ENCODE measurements around the gene CHRNG. TPM values are rescaled to one million over a fixed set of nuclear protein-coding genes. Genes with fewer than 3 reads are reported as not detected.

The CHRNG gene
- total and polyA plus RNA-seq, 7 experiments from 2014 or later: 0.10 to 0.26 TPM; not detected in 5

- intact Hi-C loops (cut with micrococcal nuclease): no loop called here
- no peak for DNase-seq
- Histone ChIP-seq H3K27me3 (ENCODE audit: control insufficient read depth in 2 of 2, insufficient read depth in 2 of 2, low read length in 2 of 2) (no peaks in the 10 kb centered on the region), H3K27ac (ENCODE audit: low read depth, low read length) (no peak overlapping the region), H3K9me3 (ENCODE audit: control insufficient read depth in 2 of 3, low read length in 3 of 3) (peaks cover 0 to 4% (median 0%) of the 10 kb centered on the region in 3 experiments), H3K4me1 (ENCODE audit: control insufficient read depth in 2 of 2, insufficient read depth in 2 of 2, low read length in 2 of 2) (no peaks in the 10 kb centered on the region), H3K36me3 (ENCODE audit: control insufficient read depth in 2 of 3, insufficient read depth in 3 of 3, low read length in 3 of 3) (peaks cover 9 to 68% (median 15%) of the 10 kb centered on the region in 3 experiments), H3K4me3 (ENCODE audit: low read length) (no peak overlapping the region)
- Mint-ChIP-seq H3K27me3 (no peaks in the 10 kb centered on the region), H3K36me3 (peaks cover 30 to 79% (median 56%) of the 10 kb centered on the region in 5 donors), H3K4me3 (no peak overlapping the region), H3K9me3 (peaks cover 0 to 15% (median 0%) of the 10 kb centered on the region in 11 donors), H3K27ac (no peak overlapping the region), H3K4me1 (peaks cover 0 to 15% (median 0%) of the 10 kb centered on the region in 7 donors)
- POLR2A ChIA-PET: no interaction called here
- CTCF ChIA-PET: no interaction called here
- no peak for ATAC-seq
Measured at GRCh38 chr2:232578626-232579025, 39.1 kb downstream of the CHRNG start.

GRCh38 chr2:232580648-232580981 lies 41.1 kb downstream of the CHRNG start:
- H3K27me3 Mint-ChIP-seq: no peaks in the 10 kb centered on the region
- Histone ChIP-seq H3K36me3 (ENCODE audit: control insufficient read depth in 2 of 3, insufficient read depth in 3 of 3, low read length in 3 of 3) (peaks cover 0 to 58% (median 11%) of the 10 kb centered on the region in 3 experiments), H3K27me3 (ENCODE audit: control insufficient read depth in 2 of 2, insufficient read depth in 2 of 2, low read length in 2 of 2) (no peaks in the 10 kb centered on the region), H3K4me3 (ENCODE audit: low read length) (no peak overlapping the region), H3K9me3 (ENCODE audit: control insufficient read depth in 2 of 3, low read length in 3 of 3) (peaks cover 0 to 4% (median 0%) of the 10 kb centered on the region in 3 experiments), H3K4me1 (ENCODE audit: control insufficient read depth in 2 of 2, insufficient read depth in 2 of 2, low read length in 2 of 2) (no peaks in the 10 kb centered on the region), H3K27ac (ENCODE audit: low read depth, low read length) (no peak overlapping the region)
- no peak overlapping the region for H3K27ac Mint-ChIP-seq
- CTCF ChIA-PET: no interaction called here
- DNase-seq (no peak), ATAC-seq (no peak)
- H3K4me1 Mint-ChIP-seq: peaks cover 0 to 15% (median 0%) of the 10 kb centered on the region in 7 donors
- H3K36me3 Mint-ChIP-seq: peaks cover 23 to 77% (median 55%) of the 10 kb centered on the region in 5 donors
- peaks cover 0 to 21% (median 0%) of the 10 kb centered on the region in 11 donors for H3K9me3 Mint-ChIP-seq
- intact Hi-C loops (cut with micrococcal nuclease): no loop called here
- H3K4me3 Mint-ChIP-seq: no peak overlapping the region
- POLR2A ChIA-PET: no interaction called here

GRCh38 chr2:232581725-232582124 lies 42.2 kb downstream of the CHRNG start:
- H3K36me3 Mint-ChIP-seq: peaks cover 23 to 77% (median 55%) of the 10 kb centered on the region in 5 donors
- intact Hi-C loops (cut with micrococcal nuclease): no loop called here
- peak overlapping the region in 1 of 9 donors; percentile 4 for H3K27ac Mint-ChIP-seq
- Histone ChIP-seq H3K27me3 (ENCODE audit: control insufficient read depth in 2 of 2, insufficient read depth in 2 of 2, low read length in 2 of 2) (no peaks in the 10 kb centered on the region), H3K4me1 (ENCODE audit: control insufficient read depth in 2 of 2, insufficient read depth in 2 of 2, low read length in 2 of 2) (no peaks in the 10 kb centered on the region), H3K27ac (ENCODE audit: low read depth, low read length) (no peak overlapping the region), H3K36me3 (ENCODE audit: control insufficient read depth in 2 of 3, insufficient read depth in 3 of 3, low read length in 3 of 3) (peaks cover 0 to 58% (median 11%) of the 10 kb centered on the region in 3 experiments), H3K9me3 (ENCODE audit: control insufficient read depth in 2 of 3, low read length in 3 of 3) (peaks cover 0 to 4% (median 0%) of the 10 kb centered on the region in 3 experiments), H3K4me3 (ENCODE audit: low read length) (no peak overlapping the region)
- DNase-seq (no peak), ATAC-seq (no peak)
- CTCF ChIA-PET: no interaction called here
- no peaks in the 10 kb centered on the region for H3K27me3 Mint-ChIP-seq
- POLR2A ChIA-PET: no interaction called here
- H3K9me3 Mint-ChIP-seq: peaks cover 0 to 21% (median 0%) of the 10 kb centered on the region in 11 donors
- H3K4me1 Mint-ChIP-seq: peaks cover 0 to 15% (median 0%) of the 10 kb centered on the region in 7 donors
- no peak overlapping the region for H3K4me3 Mint-ChIP-seq

- Mint-ChIP-seq H3K4me1 (peaks cover 0 to 15% (median 0%) of the 10 kb centered on the region in 7 donors), H3K27me3 (no peaks in the 10 kb centered on the region), H3K9me3 (peaks cover 0 to 21% (median 0%) of the 10 kb centered on the region in 11 donors), H3K4me3 (no peak overlapping the region), H3K36me3 (peaks cover 17 to 60% (median 40%) of the 10 kb centered on the region in 5 donors), H3K27ac (no peak overlapping the region)
- ATAC-seq: no peak
- POLR2A ChIA-PET: no interaction called here
- no peak for DNase-seq
- Histone ChIP-seq H3K9me3 (ENCODE audit: control insufficient read depth in 2 of 3, low read length in 3 of 3) (peaks cover 0 to 4% (median 0%) of the 10 kb centered on the region in 3 experiments), H3K27ac (ENCODE audit: low read depth, low read length) (no peak overlapping the region), H3K36me3 (ENCODE audit: control insufficient read depth in 2 of 3, insufficient read depth in 3 of 3, low read length in 3 of 3) (peaks cover 0 to 51% (median 11%) of the 10 kb centered on the region in 3 experiments), H3K4me1 (ENCODE audit: control insufficient read depth in 2 of 2, insufficient read depth in 2 of 2, low read length in 2 of 2) (no peaks in the 10 kb centered on the region), H3K27me3 (ENCODE audit: control insufficient read depth in 2 of 2, insufficient read depth in 2 of 2, low read length in 2 of 2) (no peaks in the 10 kb centered on the region), H3K4me3 (ENCODE audit: low read length) (no peak overlapping the region)
- intact Hi-C loops (cut with micrococcal nuclease): no loop called here
- CTCF ChIA-PET: no interaction called here
Measured at GRCh38 chr2:232584238-232584637, 44.7 kb downstream of the CHRNG start.

- Mint-ChIP-seq H3K36me3 (peaks cover 6 to 39% (median 22%) of the 10 kb centered on the region in 5 donors), H3K27me3 (no peaks in the 10 kb centered on the region), H3K27ac (no peak overlapping the region), H3K4me1 (no peaks in the 10 kb centered on the region), H3K4me3 (no peak overlapping the region), H3K9me3 (peaks cover 0 to 21% (median 0%) of the 10 kb centered on the region in 11 donors)
- POLR2A ChIA-PET: no interaction called here
- no peaks in the 10 kb centered on the region for H3K4me1 ChIP-seq (ENCODE audit: control insufficient read depth in 2 of 2, insufficient read depth in 2 of 2, low read length in 2 of 2)
- H3K27ac ChIP-seq (ENCODE audit: low read depth, low read length): no peak overlapping the region
- CTCF ChIA-PET: no interaction called here
- H3K4me3 ChIP-seq (ENCODE audit: low read length): no peak overlapping the region
- H3K36me3 ChIP-seq (ENCODE audit: control insufficient read depth in 2 of 3, insufficient read depth in 3 of 3, low read length in 3 of 3): peaks cover 0 to 25% (median 5%) of the 10 kb centered on the region in 3 experiments
- no peaks in the 10 kb centered on the region for H3K27me3 ChIP-seq (ENCODE audit: control insufficient read depth in 2 of 2, insufficient read depth in 2 of 2, low read length in 2 of 2)
- peaks cover 0 to 4% (median 0%) of the 10 kb centered on the region in 3 experiments for H3K9me3 ChIP-seq (ENCODE audit: control insufficient read depth in 2 of 3, low read length in 3 of 3)
- intact Hi-C loops (cut with micrococcal nuclease): no loop called here
- ATAC-seq (no peak), DNase-seq (no peak)
Measured at GRCh38 chr2:232586943-232587505, 47.5 kb downstream of the CHRNG start.

GRCh38 chr2:232587512-232587911 lies 48.0 kb downstream of the CHRNG start:
- H3K4me1 ChIP-seq (ENCODE audit: control insufficient read depth in 2 of 2, insufficient read depth in 2 of 2, low read length in 2 of 2): no peaks in the 10 kb centered on the region
- Mint-ChIP-seq H3K27ac (no peak overlapping the region), H3K9me3 (peaks cover 0 to 17% (median 0%) of the 10 kb centered on the region in 11 donors), H3K4me1 (no peaks in the 10 kb centered on the region), H3K4me3 (no peak overlapping the region), H3K36me3 (peaks cover 3 to 34% (median 17%) of the 10 kb centered on the region in 5 donors), H3K27me3 (no peaks in the 10 kb centered on the region)
- ChIA-PET CTCF (interaction anchor here (0.5 kb wide), 1 partner anchor 18 kb away, joined by 6 read pairs; no protein-coding TSS in a partner anchor), POLR2A (no interaction called here)
- no peak overlapping the region for H3K27ac ChIP-seq (ENCODE audit: low read depth, low read length)
- peaks cover 0 to 4% (median 0%) of the 10 kb centered on the region in 3 experiments for H3K9me3 ChIP-seq (ENCODE audit: control insufficient read depth in 2 of 3, low read length in 3 of 3)
- no peak overlapping the region for H3K4me3 ChIP-seq (ENCODE audit: low read length)
- intact Hi-C loops (cut with micrococcal nuclease): no loop called here
- H3K27me3 ChIP-seq (ENCODE audit: control insufficient read depth in 2 of 2, insufficient read depth in 2 of 2, low read length in 2 of 2): no peaks in the 10 kb centered on the region
- DNase-seq (no peak), ATAC-seq (no peak)
- H3K36me3 ChIP-seq (ENCODE audit: control insufficient read depth in 2 of 3, insufficient read depth in 3 of 3, low read length in 3 of 3): peaks cover 0 to 20% (median under 1%) of the 10 kb centered on the region in 3 experiments

GRCh38 chr2:232588031-232588430 lies 48.5 kb downstream of the CHRNG start:
- Histone ChIP-seq H3K4me3 (ENCODE audit: low read length) (no peak overlapping the region), H3K4me1 (ENCODE audit: control insufficient read depth in 2 of 2, insufficient read depth in 2 of 2, low read length in 2 of 2) (no peaks in the 10 kb centered on the region), H3K27ac (ENCODE audit: low read depth, low read length) (no peak overlapping the region), H3K27me3 (ENCODE audit: control insufficient read depth in 2 of 2, insufficient read depth in 2 of 2, low read length in 2 of 2) (no peaks in the 10 kb centered on the region), H3K36me3 (ENCODE audit: control insufficient read depth in 2 of 3, insufficient read depth in 3 of 3, low read length in 3 of 3) (peaks cover 0 to 15% (median 0%) of the 10 kb centered on the region in 3 experiments), H3K9me3 (ENCODE audit: control insufficient read depth in 2 of 3, low read length in 3 of 3) (peaks cover 0 to 4% (median 0%) of the 10 kb centered on the region in 3 experiments)
- ATAC-seq: no peak
- ChIA-PET CTCF (interaction anchor here (0.5 kb wide), 1 partner anchor 17 kb away, joined by 6 read pairs; no protein-coding TSS in a partner anchor), POLR2A (no interaction called here)
- no peaks in the 10 kb centered on the region for H3K27me3 Mint-ChIP-seq
- H3K9me3 Mint-ChIP-seq: peaks cover 0 to 12% (median 0%) of the 10 kb centered on the region in 11 donors
- H3K36me3 Mint-ChIP-seq: peaks cover 0 to 29% (median 12%) of the 10 kb centered on the region in 5 donors
- no peak overlapping the region for H3K4me3 Mint-ChIP-seq
- no peak overlapping the region for H3K27ac Mint-ChIP-seq
- DNase-seq: no peak
- intact Hi-C loops (cut with micrococcal nuclease): no loop called here
- H3K4me1 Mint-ChIP-seq: peaks cover 0 to 3% (median 0%) of the 10 kb centered on the region in 7 donors
